B cell (primary cell): Measurements from ENCODE around the gene ZNF560.

Source experiments
- EZH2 ChIP-seq: IDR thresholded peaks from 2 replicates; pipeline ENCODE4 v1.6.1; 2012; ENCODE audit warnings: borderline replicate concordance, low read depth, mild to moderate bottlenecking, moderate library complexity, low read length; ENCODE audit not compliant: insufficient read depth, poor library complexity, severe bottlenecking
- TF ChIP-seq, protein P1 (sequence below): fragments of 200-600 bp; IDR thresholded peaks from one replicate; pipeline ENCODE4 v1.8.0; 2022; ENCODE audit warnings: antibody characterized with exemption, mild to moderate bottlenecking

GRCh38 chr19:9474975-9475374 lies 23.4 kb downstream of the ZNF560 start:
- TF ChIP-seq, protein P1, sequence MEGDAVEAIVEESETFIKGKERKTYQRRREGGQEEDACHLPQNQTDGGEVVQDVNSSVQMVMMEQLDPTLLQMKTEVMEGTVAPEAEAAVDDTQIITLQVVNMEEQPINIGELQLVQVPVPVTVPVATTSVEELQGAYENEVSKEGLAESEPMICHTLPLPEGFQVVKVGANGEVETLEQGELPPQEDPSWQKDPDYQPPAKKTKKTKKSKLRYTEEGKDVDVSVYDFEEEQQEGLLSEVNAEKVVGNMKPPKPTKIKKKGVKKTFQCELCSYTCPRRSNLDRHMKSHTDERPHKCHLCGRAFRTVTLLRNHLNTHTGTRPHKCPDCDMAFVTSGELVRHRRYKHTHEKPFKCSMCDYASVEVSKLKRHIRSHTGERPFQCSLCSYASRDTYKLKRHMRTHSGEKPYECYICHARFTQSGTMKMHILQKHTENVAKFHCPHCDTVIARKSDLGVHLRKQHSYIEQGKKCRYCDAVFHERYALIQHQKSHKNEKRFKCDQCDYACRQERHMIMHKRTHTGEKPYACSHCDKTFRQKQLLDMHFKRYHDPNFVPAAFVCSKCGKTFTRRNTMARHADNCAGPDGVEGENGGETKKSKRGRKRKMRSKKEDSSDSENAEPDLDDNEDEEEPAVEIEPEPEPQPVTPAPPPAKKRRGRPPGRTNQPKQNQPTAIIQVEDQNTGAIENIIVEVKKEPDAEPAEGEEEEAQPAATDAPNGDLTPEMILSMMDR: no peak
- no peak for TF ChIP-seq EZH2
